OCI-LY1 (cell line): ENCODE measurements around the gene SORBS2.

Experiments
- EZH2 ChIP-seq: fragments of 200-600 bp; sonication (generic), shearing (Covaris generic); IDR thresholded peaks from 2 replicates; pipeline ENCODE4 v1.8.0; 2017; ENCODE audit warnings: borderline replicate concordance, mixed run types, mild to moderate bottlenecking, antibody characterized with exemption, low read length, moderate library complexity, mixed read lengths
- TF ChIP-seq, protein P1 (sequence below): fragments of 200-600 bp; sonication (generic), shearing (Covaris generic); IDR thresholded peaks from 2 replicates; pipeline ENCODE4 v1.5.1; 2017; ENCODE audit warnings: mild to moderate bottlenecking, antibody characterized with exemption, low read length, moderate library complexity, mixed read lengths

DNA sequence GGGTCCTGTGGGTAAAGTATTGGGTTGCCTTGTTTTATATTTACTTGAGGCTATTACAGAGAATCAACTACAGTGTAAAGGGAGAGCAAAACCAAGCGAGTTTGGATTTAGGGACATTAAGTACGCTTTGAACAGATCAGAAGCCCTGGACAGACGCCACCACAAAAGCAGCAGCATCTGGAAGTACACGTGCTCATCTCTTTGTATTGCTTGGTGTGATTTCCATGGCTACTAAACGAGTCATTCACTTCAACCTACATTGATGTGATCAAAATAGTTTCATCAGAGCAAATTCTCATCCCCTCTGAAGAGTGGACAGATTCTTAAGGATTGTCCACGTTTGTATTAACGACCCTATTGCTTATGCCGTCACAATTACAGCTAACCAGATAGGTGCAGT, 85.1 kb downstream of the SORBS2 start:
- TF ChIP-seq, protein P1, sequence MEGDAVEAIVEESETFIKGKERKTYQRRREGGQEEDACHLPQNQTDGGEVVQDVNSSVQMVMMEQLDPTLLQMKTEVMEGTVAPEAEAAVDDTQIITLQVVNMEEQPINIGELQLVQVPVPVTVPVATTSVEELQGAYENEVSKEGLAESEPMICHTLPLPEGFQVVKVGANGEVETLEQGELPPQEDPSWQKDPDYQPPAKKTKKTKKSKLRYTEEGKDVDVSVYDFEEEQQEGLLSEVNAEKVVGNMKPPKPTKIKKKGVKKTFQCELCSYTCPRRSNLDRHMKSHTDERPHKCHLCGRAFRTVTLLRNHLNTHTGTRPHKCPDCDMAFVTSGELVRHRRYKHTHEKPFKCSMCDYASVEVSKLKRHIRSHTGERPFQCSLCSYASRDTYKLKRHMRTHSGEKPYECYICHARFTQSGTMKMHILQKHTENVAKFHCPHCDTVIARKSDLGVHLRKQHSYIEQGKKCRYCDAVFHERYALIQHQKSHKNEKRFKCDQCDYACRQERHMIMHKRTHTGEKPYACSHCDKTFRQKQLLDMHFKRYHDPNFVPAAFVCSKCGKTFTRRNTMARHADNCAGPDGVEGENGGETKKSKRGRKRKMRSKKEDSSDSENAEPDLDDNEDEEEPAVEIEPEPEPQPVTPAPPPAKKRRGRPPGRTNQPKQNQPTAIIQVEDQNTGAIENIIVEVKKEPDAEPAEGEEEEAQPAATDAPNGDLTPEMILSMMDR = no peak
- TF ChIP-seq EZH2 = no peak
